A673 (cell line): Measurements from ENCODE around the gene TRNP1. TPM values are rescaled to one million over a fixed set of nuclear protein-coding genes. Genes with fewer than 3 reads are reported as not detected.

Experiments
- BruUV-seq: library from RNA; stranded (reverse); fragments of 400-500 nt; replicated peaks from 2 replicates; lab custom pipeline; 2021; lab: Mats Ljungman, UMichigan
- CTCF ChIA-PET: fragments of 300-600 bp; sonication (Branson Sonifier 250); formaldehyde crosslinking; loops from one replicate; lab custom pipeline; 2022; ENCODE audit warnings: antibody characterized with exemption; lab: Charles Lee
- POLR2A ChIA-PET: fragments of 300-600 bp; sonication (Branson Sonifier 250); formaldehyde crosslinking; loops from one replicate; lab custom pipeline; 2022; ENCODE audit warnings: antibody characterized with exemption; ENCODE audit not compliant: low non-redundant PET; lab: Charles Lee
- DNase-seq: peaks from one replicate; pipeline ENCODE4 v3.0.0-alpha.2; 2015; ENCODE audit warnings: low spot score
- H3K27ac ChIP-seq: fragments of 200-600 bp; sonication (generic); 2 replicates; pipeline ENCODE4 v1.5.1; 2016; ENCODE audit warnings: mixed run types, low read depth, mild to moderate bottlenecking, mixed read lengths, antibody characterized with exemption, low read length; ENCODE audit not compliant: poor library complexity, severe bottlenecking
- H3K27me3 ChIP-seq: fragments of 200-600 bp; sonication (generic); replicated peaks from 2 replicates; pipeline ENCODE4 v1.6.1; 2017; ENCODE audit warnings: mixed run types, low read depth, mild to moderate bottlenecking, mixed read lengths, antibody characterized with exemption, low read length; ENCODE audit not compliant: insufficient read depth, poor library complexity
- H3K36me3 ChIP-seq: fragments of 200-600 bp; sonication (generic); 2 replicates; pipeline ENCODE4 v1.6.1; 2016; ENCODE audit warnings: mixed run types, mild to moderate bottlenecking, mixed read lengths, antibody characterized with exemption, low read length; ENCODE audit not compliant: insufficient read depth, poor library complexity, severe bottlenecking
- H3K4me1 ChIP-seq: fragments of 200-600 bp; sonication (generic); 2 replicates; pipeline ENCODE4 v1.6.1; 2017; ENCODE audit warnings: mixed run types, mild to moderate bottlenecking, mixed read lengths, antibody characterized with exemption, low read length; ENCODE audit not compliant: insufficient read depth, poor library complexity, severe bottlenecking
- H3K4me3 ChIP-seq: fragments of 200-600 bp; sonication (generic); 2 replicates; pipeline ENCODE4 v1.5.1; 2016; ENCODE audit warnings: low read depth, mixed run types, mild to moderate bottlenecking, mixed read lengths, low read length; ENCODE audit not compliant: poor library complexity, severe bottlenecking
- H3K9me3 ChIP-seq: fragments of 200-600 bp; sonication (generic); 2 replicates; pipeline ENCODE4 v1.6.1; 2016; ENCODE audit warnings: mixed run types, low read depth, mild to moderate bottlenecking, mixed read lengths, antibody characterized with exemption, low read length; ENCODE audit not compliant: poor library complexity, severe bottlenecking
- EZH2 ChIP-seq: fragments of 200-600 bp; sonication (generic); IDR thresholded peaks from 2 replicates; pipeline ENCODE4 v1.6.1; 2017; ENCODE audit warnings: borderline replicate concordance, low read depth, mild to moderate bottlenecking, mixed read lengths, antibody characterized with exemption, low read length; ENCODE audit not compliant: poor library complexity, severe bottlenecking
- intact Hi-C: fragments of 100-400 bp; cut with micrococcal nuclease; formaldehyde crosslinking; loops from one replicate; pipeline ENCODE4 v1.10.0; 2022; ENCODE audit not compliant: unreplicated experiment
- total RNA-seq: library from RNA; stranded (reverse); gene quantifications from 2 replicates; pipeline ENCODE4 v1.2.3, GENCODE V29; 2021
- TF ChIP-seq, protein P1 (sequence below): fragments of 300-800, 200-600 bp; sonication (generic); conservative IDR thresholded peaks from 2 replicates; pipeline ENCODE4 v1.5.1; 2017; ENCODE audit warnings: low read depth, mild to moderate bottlenecking, antibody characterized with exemption, low read length, moderate library complexity, mixed read lengths

Gene TRNP1
- total RNA-seq, 1 experiment from 2014 or later, result 1.0 TPM

DNA sequence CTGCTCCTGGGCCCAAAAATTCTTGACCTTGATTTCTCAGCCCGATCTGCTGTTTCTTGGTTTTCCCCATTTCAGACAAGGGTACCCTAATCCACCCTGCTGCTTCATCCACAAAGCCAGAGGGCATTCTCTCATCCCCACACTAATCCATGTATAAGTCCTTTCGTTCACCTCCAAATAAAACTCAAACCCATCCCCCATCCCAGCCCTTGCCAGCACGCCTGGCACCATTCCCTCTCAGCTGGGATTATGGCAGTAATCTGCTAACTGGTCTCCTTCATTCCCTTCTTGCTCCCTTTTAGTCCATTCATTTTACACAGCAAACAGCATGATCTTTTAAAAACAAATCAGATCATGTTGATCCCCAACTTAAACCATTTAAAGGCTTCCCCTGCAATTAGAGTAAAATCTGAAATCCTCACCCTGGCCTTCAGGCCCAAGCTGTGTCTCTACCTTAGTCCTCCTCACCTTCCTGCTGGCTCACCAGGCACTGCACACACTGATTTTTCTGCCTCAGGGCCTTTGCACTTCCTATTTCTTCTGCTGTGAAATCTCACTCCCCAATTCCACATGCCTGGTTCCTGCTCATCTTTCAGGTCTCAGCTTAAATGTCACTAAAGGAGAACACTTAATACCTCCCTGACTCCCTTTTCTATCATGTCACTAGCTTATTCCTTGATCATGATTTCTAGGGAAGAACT, 12.2 kb upstream of the TRNP1 start:
- intact Hi-C loops, result no loop called here
- Histone ChIP-seq H3K36me3 (no peaks in the 10 kb centered on the region), H3K27ac (no peak overlapping the region), H3K27me3 (no peaks in the 10 kb centered on the region), H3K9me3 (no peaks in the 10 kb centered on the region), H3K4me3 (no peak overlapping the region), H3K4me1 (no peaks in the 10 kb centered on the region)
- CTCF ChIA-PET, result no interaction called here
- DNase-seq, result no peak
- TF ChIP-seq EZH2, result no peak
- TF ChIP-seq, protein P1, sequence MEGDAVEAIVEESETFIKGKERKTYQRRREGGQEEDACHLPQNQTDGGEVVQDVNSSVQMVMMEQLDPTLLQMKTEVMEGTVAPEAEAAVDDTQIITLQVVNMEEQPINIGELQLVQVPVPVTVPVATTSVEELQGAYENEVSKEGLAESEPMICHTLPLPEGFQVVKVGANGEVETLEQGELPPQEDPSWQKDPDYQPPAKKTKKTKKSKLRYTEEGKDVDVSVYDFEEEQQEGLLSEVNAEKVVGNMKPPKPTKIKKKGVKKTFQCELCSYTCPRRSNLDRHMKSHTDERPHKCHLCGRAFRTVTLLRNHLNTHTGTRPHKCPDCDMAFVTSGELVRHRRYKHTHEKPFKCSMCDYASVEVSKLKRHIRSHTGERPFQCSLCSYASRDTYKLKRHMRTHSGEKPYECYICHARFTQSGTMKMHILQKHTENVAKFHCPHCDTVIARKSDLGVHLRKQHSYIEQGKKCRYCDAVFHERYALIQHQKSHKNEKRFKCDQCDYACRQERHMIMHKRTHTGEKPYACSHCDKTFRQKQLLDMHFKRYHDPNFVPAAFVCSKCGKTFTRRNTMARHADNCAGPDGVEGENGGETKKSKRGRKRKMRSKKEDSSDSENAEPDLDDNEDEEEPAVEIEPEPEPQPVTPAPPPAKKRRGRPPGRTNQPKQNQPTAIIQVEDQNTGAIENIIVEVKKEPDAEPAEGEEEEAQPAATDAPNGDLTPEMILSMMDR, result no peak
- no TSS peak for BruUV-seq
- POLR2A ChIA-PET, result no interaction called here

DNA sequence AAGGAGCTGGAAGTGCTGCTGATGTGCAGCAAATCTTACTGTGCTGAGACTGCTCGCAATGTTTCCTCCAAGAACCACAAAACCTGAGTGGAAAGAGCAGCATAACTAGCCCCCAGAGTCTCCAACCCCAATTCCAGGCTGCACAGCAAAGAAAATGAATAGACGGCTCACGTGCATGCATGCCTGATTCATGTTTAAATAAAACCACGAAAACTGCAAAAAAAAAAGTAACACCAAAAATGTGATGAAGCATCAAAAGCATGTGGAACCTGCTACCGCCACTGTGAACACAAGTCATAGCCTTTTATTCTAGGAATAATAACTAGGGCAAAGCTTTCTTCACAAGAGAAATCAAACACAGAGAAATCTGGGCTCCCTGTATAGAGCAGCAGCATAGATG, 9.6 kb upstream of the TRNP1 start:
- no peak for TF ChIP-seq EZH2
- TF ChIP-seq, protein P1, result no peak
- H3K27me3 ChIP-seq, result no peaks in the 10 kb centered on the region
- no peak for DNase-seq
- no peak overlapping the region for H3K4me3 ChIP-seq
- ChIA-PET POLR2A (no interaction called here), CTCF (no interaction called here)
- H3K36me3 ChIP-seq, result no peaks in the 10 kb centered on the region
- H3K27ac ChIP-seq, result no peak overlapping the region
- H3K4me1 ChIP-seq, result no peaks in the 10 kb centered on the region
- no peaks in the 10 kb centered on the region for H3K9me3 ChIP-seq
- no TSS peak for BruUV-seq
- intact Hi-C loops, result no loop called here

DNA sequence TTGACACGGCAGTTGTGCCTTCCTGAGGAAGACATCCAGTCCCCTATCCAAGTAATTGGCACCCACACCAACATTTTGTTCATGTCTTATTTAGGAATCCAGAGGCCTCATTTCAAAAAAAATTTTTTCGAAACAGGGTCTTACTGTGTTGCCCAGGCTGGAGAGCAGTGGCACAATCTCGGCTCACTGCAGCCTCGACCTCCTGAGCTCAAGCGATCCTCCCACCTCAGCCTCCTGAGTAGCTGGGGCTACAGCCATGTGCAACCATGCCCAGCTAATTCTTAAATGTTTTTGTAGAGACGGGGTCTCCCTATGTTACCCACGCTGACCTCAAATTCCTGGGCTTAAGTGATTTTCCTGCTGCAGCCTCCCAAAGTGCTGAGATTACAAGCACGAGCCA, 9.2 kb upstream of the TRNP1 start:
- no peaks in the 10 kb centered on the region for H3K27me3 ChIP-seq
- POLR2A ChIA-PET, result no interaction called here
- CTCF ChIA-PET, result no interaction called here
- no peak overlapping the region for H3K27ac ChIP-seq
- no peaks in the 10 kb centered on the region for H3K9me3 ChIP-seq
- BruUV-seq, result no TSS peak
- TF ChIP-seq, protein P1, result no peak
- no peak for TF ChIP-seq EZH2
- H3K4me3 ChIP-seq, result no peak overlapping the region
- intact Hi-C loops, result no loop called here
- H3K4me1 ChIP-seq, result no peaks in the 10 kb centered on the region
- H3K36me3 ChIP-seq, result no peaks in the 10 kb centered on the region
- no peak for DNase-seq
